Measurements from ENCODE around the gene MESP1.

Gene MESP1

DNA sequence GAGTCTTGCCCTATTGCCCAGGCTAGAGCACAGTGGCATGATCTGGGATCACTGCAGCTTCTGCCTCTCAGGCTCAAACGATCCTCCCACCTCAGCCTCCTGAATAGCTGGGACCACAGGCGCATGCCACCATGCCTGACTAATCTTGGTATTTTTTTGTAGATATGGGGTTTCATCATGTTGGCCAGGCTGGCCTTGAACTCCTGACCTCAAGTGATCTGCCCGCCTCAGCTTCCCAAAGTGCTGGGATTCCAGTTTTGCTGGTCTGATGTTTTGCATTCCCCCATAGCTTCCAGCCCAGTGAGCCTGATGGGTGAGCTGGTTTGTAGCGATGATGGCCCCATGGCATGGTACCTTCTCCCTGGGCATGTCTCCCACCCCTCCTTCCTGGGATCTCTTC lies 4.7 kb upstream of the MESP1 start:
- DNase-seq: no peak

DNA sequence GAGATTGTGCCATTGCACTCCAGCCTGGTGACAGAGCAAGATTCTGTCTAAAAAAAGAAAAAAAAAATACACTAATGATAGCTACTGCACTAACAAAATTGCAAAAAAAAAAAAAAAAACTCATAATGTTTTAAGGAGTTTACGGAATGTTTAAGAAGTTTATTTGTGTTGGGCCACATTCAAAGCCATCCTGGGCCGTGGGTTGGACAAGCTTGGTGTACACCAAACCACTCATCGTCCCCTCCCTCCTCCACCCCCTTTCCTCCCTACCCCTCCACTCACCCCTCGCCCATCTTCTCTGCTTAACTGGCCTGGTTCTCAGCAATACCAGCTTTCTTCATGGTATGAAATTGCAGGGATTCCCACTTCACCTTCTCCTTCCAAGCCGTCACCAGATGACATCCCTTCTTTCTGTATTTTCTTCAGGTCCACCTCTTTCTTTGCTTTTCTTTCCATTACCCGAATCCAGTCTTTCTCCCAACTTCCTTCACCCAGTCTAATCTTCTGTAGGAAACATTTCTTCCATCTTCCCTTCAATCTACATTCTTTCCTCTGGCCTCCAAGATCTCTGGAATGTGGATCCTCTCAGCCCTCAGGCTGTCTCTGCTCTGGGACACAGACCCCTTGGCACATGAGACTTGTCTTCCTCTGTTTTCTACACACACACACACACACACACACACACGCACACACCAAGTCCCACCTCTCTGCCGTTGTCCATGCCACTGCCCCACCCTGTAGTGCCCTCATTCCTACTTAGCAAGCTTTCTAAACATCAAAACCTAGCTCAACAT lies 3.5 kb upstream of the MESP1 start:
- no peak for DNase-seq

DNA sequence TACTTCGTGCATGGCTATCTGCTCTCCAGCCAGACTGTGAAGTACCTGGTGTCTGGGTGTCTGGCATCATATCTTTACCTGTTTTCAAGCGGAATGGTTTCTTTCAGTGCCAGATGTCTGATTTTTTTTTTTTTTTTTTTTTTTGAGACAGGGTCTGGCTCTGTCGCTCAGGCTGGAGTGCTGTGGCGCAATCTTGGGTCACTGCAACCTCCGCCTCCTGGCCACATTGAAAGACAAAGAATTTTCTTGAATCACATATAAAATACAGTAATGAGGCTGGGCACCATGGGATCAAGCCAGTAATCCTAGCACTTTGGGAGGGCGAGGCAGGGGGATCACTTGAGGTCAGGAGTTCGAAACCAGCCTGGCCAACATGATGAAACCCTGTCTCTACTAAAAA lies 2.8 kb upstream of the MESP1 start:
- no peak for DNase-seq

- no peak for DNase-seq
Observed at GRCh38 chr15:89751748-89752147, 699 bp upstream of the MESP1 start.

DNA sequence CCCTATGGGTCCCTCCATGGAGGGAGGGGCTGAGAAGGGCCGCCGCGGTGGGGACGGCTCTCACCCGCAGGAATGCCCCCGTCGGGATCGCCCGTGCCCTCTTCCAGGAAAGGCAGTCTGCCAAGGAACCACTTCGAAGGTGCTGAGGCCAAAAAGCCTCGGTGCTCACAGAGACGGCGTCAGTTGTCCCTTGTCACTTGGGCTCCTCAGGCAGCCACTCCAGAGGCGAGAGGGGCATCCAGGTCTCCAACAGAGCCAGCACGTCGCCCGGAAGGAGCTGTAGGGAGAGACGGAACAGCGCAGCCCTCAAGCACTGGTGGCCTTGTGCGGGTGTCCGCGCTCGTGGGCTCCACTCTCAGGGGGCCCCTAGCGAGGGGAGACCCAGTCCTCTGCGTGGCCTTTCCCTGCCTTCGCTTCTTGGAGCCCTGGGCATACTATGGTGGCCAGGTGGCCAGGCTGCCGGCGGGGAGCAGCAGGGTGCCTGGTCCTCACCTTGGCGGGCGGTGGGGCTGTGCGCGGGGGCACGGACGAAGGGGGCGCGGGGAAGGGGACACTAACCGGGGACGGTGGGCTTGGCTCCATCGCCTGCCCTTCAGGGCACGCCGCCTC lies 994 bp downstream of the MESP1 start:
- no peak for DNase-seq

DNA sequence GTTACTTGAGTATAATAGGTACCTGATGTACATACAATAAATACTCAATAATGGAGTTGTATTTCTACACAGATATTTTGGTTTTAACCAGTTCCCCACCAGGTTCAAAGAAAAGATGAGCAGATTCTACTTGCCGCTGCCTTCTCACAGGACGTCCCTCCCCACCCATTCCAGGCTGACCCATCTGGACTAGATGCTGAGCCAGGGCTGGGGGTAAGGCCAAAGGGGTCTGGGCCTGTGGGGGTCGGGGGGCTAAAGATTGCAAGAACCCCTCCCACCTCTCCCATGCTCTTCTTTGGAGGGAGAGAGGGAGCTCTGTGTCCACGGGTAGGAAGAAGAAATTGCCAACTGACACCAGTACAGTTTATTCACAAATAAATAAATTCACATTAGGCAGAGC lies 1.5 kb downstream of the MESP1 start:
- DNase-seq: no peak

DNA sequence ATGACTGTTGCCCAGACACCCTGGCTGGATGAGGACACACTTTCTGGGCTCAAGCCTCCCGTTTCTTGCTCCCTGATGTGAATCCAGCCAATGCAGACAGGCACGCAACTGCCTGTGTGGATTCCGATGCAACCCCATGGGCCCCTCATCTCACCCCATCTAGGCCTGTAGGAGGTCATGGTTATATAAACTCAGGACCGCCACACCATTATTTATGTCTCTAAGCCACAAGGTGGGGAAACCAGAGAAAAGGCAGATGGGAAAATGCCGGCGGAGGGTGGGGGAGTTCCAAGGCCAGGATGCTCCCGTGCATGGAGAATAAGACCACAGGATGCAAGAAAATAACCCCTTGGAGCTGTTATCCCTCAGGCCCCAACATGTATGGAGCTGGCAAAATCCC lies 2.0 kb downstream of the MESP1 start:
- DNase-seq: no peak

GRCh38 chr15:89747708-89748682 lies 3.1 kb downstream of the MESP1 start:
- no peak for DNase-seq

GRCh38 chr15:89746386-89746780 lies 4.7 kb downstream of the MESP1 start:
- no peak for DNase-seq

DNA sequence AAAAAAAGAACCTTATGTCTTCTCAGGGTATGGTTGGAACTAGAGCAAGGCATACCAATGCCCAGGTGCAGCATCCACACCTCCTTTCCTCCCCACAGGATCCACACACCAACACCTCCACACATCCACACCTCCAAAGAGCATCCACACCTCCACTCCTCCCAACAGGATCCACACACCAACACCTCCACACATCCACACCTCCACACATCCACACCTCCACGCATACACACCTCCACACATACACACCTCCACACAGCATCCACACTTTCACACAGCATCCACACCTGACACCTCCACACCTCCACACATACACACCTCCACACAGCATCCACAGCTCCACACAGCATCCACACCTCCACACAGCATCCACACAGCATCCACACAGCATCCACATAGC lies 5.3 kb downstream of the MESP1 start:
- no peak for DNase-seq

DNA sequence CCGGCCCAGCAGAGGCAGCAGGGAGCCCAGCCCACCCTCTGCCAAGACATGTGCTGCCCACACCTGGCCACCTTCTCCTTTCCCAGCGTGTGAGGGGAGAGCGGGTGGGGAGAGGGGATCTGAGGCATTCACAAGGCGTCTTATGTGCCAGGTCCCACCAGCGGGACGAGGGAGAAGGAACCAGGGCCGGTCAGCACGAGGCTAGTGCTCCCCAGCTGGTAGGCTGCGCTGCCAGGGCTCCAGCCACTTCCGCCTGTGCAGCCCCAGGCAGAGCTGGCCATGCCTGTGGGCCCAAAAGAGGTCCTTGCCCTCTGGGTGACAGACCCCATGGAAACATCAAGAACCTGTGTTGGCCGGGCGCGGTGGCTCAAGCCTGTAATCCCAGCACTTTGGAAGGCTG lies 5.9 kb downstream of the MESP1 start:
- DNase-seq: no peak

DNA sequence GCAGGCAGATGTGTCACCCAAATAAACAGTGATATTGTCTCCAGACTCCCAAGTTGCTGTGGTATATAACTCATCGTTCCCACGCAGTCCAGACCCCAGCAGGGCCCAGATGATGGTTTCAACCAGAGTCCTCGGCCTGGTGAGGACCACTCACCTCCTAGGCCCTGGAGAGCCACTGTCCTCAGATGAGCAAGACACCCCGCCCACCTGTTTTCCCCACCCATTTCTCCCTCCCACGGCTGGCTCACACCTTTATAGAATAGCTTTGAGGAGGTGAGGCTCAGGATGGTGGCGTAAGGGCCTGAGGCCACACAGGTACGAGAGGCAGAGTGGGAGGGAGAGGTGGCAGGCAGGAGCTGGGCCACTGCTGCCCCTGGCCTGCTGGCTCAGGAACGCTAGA lies 7.5 kb downstream of the MESP1 start:
- DNase-seq: no peak

GRCh38 chr15:89743011-89743410 lies 8.0 kb downstream of the MESP1 start:
- no peak for DNase-seq

GRCh38 chr15:89740137-89740536 lies 10.9 kb downstream of the MESP1 start:
- peak; percentile 49 for DNase-seq

DNA sequence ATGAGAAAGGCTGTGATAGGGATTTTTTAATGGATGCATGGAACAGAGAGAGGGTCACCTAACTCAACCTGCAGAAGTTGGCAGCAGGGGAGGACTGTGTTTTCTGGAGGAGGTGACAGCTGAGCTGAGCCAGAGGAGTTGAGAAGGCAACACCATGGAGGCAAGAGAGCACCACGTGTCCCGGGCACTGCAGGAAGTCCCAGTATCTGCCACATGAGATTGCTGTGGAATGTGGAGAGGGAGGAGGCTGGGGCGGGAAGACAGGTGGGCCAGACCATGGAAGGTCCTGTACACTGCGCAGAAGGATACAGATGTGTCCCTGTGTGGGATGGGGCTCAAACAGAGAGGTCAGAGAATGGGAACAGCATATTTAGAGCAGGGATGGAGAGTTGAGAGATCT lies 15.3 kb downstream of the MESP1 start:
- DNase-seq: no peak

GRCh38 chr15:89732451-89733172 lies 18.4 kb downstream of the MESP1 start:
- DNase-seq: no peak

- no peak for DNase-seq
Observed at GRCh38 chr15:89731275-89731674, 19.8 kb downstream of the MESP1 start.

GRCh38 chr15:89728254-89728653 lies 22.8 kb downstream of the MESP1 start:
- DNase-seq: no peak

- no peak for DNase-seq
Observed at GRCh38 chr15:89725064-89725463, 26.0 kb downstream of the MESP1 start.

DNA sequence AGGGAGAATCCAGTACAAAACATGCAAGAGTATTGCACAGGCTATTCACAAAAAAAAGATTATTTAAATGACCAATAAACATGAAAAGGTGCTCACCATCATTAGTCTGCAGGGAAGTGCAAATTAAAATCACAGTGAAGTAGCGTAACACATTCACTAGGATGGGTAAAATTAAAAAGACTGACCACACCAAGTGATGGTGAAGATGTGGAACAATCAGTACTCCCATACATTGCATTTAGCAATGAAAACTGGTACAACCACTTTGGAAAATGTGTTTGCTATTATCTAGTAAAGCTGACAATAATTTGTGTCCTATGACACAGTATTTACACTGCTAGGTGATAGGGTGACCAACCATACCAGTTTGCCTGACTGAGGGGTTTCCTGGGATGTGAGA lies 26.4 kb downstream of the MESP1 start:
- no peak for DNase-seq

- DNase-seq: no peak
Observed at GRCh38 chr15:89723031-89723430, 28.0 kb downstream of the MESP1 start.

DNA sequence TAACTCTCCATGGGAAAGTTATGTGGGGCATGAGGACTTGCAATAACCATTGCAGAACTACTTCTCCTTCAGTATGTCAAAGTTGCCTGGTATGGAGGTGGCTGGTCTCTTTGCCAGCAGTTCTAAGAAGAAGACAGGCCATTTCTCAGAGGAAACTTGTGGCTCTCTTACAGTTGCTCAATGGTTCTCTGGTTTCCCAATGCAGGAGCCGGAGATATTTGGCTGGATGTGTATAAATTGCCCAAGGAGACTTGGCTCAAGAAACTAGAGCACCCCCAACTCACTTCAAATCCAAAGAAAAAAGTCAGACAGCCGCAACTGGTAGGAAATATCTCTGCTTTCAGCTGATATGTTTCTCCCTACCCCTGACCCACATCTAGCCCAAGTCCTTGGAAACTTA lies 36.3 kb downstream of the MESP1 start:
- no peak for DNase-seq

- peak; percentile 3 for DNase-seq
Observed at GRCh38 chr15:89707577-89707976, 43.5 kb downstream of the MESP1 start.
